HepG2 (cell line): ENCODE results near the gene INTU.
"Not testable (repeated sequence)": the region's sequence is repeated elsewhere in the genome, so short reads cannot be mapped to it uniquely, and the experiment has no call there.

Experiments
- CBX5 ChIP-seq: sonication (generic); formaldehyde crosslinking; IDR thresholded peaks from 2 replicates; pipeline ENCODE4 v1.4.0; 2020; ENCODE audit warnings: missing genetic modification reagents, borderline replicate concordance
- CHD2 ChIP-seq: IDR thresholded peaks from 2 replicates; pipeline ENCODE4 v1.6.1; 2011; ENCODE audit warnings: low read depth, low read length, improper control_type of control experiment
- EZH2 ChIP-seq: conservative IDR thresholded peaks from 2 replicates; pipeline ENCODE4 v1.6.1; 2012; ENCODE audit warnings: mild to moderate bottlenecking, low read depth, low read length, moderate library complexity
- HNF4G ChIP-seq, 2 experiments: sonication (generic) in 1 of 2; formaldehyde crosslinking in 1 of 2; IDR thresholded peaks; 2 replicates each; pipeline versions ENCODE4 v1.4.0 to v1.6.1; 2011 to 2020; ENCODE audit warnings: borderline replicate concordance in 2 of 2, low read depth in 2 of 2, mild to moderate bottlenecking in 2 of 2, low read length in 1 of 2, missing genetic modification reagents in 1 of 2, moderate library complexity in 1 of 2
- KAT7 ChIP-seq: IDR thresholded peaks from 2 replicates; pipeline ENCODE4 v1.6.1; 2018; ENCODE audit warnings: borderline replicate concordance, missing compliant biosample characterization
- NFIB ChIP-seq: sonication (generic); formaldehyde crosslinking; IDR thresholded peaks from 2 replicates; pipeline ENCODE4 v1.9.0; 2021; ENCODE audit warnings: missing genetic modification reagents, mild to moderate bottlenecking, borderline replicate concordance
- PATZ1 ChIP-seq: sonication (generic); formaldehyde crosslinking; IDR thresholded peaks from 2 replicates; pipeline ENCODE4 v1.4.0; 2020; ENCODE audit warnings: missing genetic modification reagents
- POLR2A ChIP-seq, 2 experiments: IDR thresholded peaks; 2 replicates each; pipeline ENCODE4 v1.6.1; 2011; ENCODE audit warnings: low read depth in 2 of 2, low read length in 2 of 2, mild to moderate bottlenecking in 1 of 2, moderate library complexity in 1 of 2; ENCODE audit not compliant: insufficient read depth in 1 of 2
- RXRA ChIP-seq: sonication (generic); formaldehyde crosslinking; IDR thresholded peaks from 2 replicates; pipeline ENCODE4 v1.5.1; 2020; ENCODE audit warnings: missing genetic modification reagents
- U2AF1 ChIP-seq: fragments of 200-400 bp; formaldehyde crosslinking; optimal IDR thresholded peaks from 2 replicates; pipeline ENCODE3; 2017; ENCODE audit warnings: mild to moderate bottlenecking, low read depth, low read length
- ZNF589 ChIP-seq: sonication (generic); formaldehyde crosslinking; conservative IDR thresholded peaks from 2 replicates; pipeline ENCODE4 v1.8.0; 2022; ENCODE audit warnings: mild to moderate bottlenecking, moderate library complexity, missing genetic modification reagents

- not testable (repeated sequence) for TF ChIP-seq NFIB; HNF4G (IDR thresholded peaks at IDR 0.05; ENCODE audit: borderline replicate concordance, low read depth, low read length); HNF4G (CRISPR knock-in tag; IDR thresholded peaks at IDR 0.05; ENCODE audit: borderline replicate concordance, low read depth); ZNF589 (CRISPR knock-in tag); KAT7 (CRISPR knock-in tag); RXRA (CRISPR knock-in tag); CBX5 (CRISPR knock-in tag); CHD2; EZH2; POLR2A (IDR thresholded peaks at IDR 0.05; ENCODE audit: insufficient read depth in 1 of 2, low read depth in 2 of 2, low read length in 2 of 2); PATZ1 (CRISPR knock-in tag); U2AF1
Measured at GRCh38 chr4:127589153-127589552, 43.6 kb upstream of the INTU start.
